GM21367 (cell line): ENCODE results near the gene SIK3.
"Not testable (repeated sequence)": the region's sequence is repeated elsewhere in the genome, so short reads cannot be mapped to it uniquely, and the experiment has no call there.

Experiments
- ATAC-seq: cut with Tn5 transposase; IDR thresholded peaks from one replicate; pipeline ENCODE4 v1.9.1; 2021; ENCODE audit not compliant: unreplicated experiment

The SIK3 gene

GRCh38 chr11:117050121-117050520 is 48.1 kb downstream of the SIK3 start:
- not testable (repeated sequence) for ATAC-seq

GRCh38 chr11:117046627-117047026 is 51.6 kb downstream of the SIK3 start:
- not testable (repeated sequence) for ATAC-seq

GRCh38 chr11:117045956-117046355 is 52.3 kb downstream of the SIK3 start:
- no peak for ATAC-seq

GRCh38 chr11:117045196-117045595 is 53.0 kb downstream of the SIK3 start:
- ATAC-seq, result no peak

- ATAC-seq, result no peak
Measured at GRCh38 chr11:117044287-117045035, 53.8 kb downstream of the SIK3 start.

GRCh38 chr11:117042689-117043088 is 55.5 kb downstream of the SIK3 start:
- no peak for ATAC-seq

- no peak for ATAC-seq
Measured at GRCh38 chr11:117039900-117040299, 58.3 kb downstream of the SIK3 start.

- ATAC-seq, result no peak
Measured at GRCh38 chr11:117039270-117039669, 59.0 kb downstream of the SIK3 start.

- ATAC-seq, result no peak
Measured at GRCh38 chr11:117037975-117038350, 60.3 kb downstream of the SIK3 start.

- ATAC-seq, result no peak
Measured at GRCh38 chr11:117037279-117037974, 60.8 kb downstream of the SIK3 start.

GRCh38 chr11:117034901-117035300 is 63.3 kb downstream of the SIK3 start:
- ATAC-seq, result no peak

- ATAC-seq, result no peak
Measured at GRCh38 chr11:117026593-117027330, 71.5 kb downstream of the SIK3 start.

- not testable (repeated sequence) for ATAC-seq
Measured at GRCh38 chr11:117023707-117024106, 74.5 kb downstream of the SIK3 start.

GRCh38 chr11:117023178-117023577 is 75.0 kb downstream of the SIK3 start:
- no peak for ATAC-seq

- no peak for ATAC-seq
Measured at GRCh38 chr11:117022526-117022925, 75.7 kb downstream of the SIK3 start.

GRCh38 chr11:117020869-117021564 is 77.2 kb downstream of the SIK3 start:
- ATAC-seq, result no peak

- ATAC-seq, result no peak
Measured at GRCh38 chr11:117020287-117020686, 77.9 kb downstream of the SIK3 start.

- no peak for ATAC-seq
Measured at GRCh38 chr11:117019871-117020270, 78.4 kb downstream of the SIK3 start.

- no peak for ATAC-seq
Measured at GRCh38 chr11:117017456-117017855, 80.8 kb downstream of the SIK3 start.

GRCh38 chr11:117016747-117017146 is 81.5 kb downstream of the SIK3 start:
- ATAC-seq, result no peak

- ATAC-seq, result no peak
Measured at GRCh38 chr11:117016246-117016645, 82.0 kb downstream of the SIK3 start.
